ENCODE measurements around the gene KIF13A. TPM values are rescaled to one million over a fixed set of nuclear protein-coding genes. Genes with fewer than 3 reads are reported as not detected.

KIF13A gene
- total RNA-seq, 4 donors from 2014 or later = 14.9 to 66.9 (median 37.3) TPM

DNA sequence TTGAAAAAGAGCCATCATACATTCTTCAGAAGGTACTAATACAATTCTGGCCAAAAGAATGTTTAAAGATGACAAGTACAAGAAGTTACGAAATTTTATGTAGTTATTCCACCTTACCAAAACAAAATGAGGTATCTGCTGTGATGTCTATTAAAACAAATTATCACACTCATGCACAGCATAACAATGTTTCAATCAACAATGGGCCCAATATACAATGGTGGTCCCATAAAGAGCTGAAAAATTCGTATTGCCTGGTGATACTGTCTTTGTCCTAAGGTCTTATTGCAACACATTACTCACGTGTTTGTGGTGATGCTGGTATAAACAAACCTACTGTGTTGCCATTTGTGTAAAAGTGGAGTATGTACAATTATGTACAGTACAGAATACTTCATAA, 277.1 kb downstream of the KIF13A start:
- intact Hi-C loops (cut with DNase I; ENCODE audit: low total_unique reads) = no loop called here
- H3K4me3 ChIP-seq = no peak overlapping the region
- no peaks in the 10 kb centered on the region for H3K9me3 ChIP-seq
- H3K27ac ChIP-seq = no peak overlapping the region
- H3K36me3 ChIP-seq = no peaks in the 10 kb centered on the region
- no peak for DNase-seq
- no peaks in the 10 kb centered on the region for H3K4me1 ChIP-seq
- TF ChIP-seq, protein P1, sequence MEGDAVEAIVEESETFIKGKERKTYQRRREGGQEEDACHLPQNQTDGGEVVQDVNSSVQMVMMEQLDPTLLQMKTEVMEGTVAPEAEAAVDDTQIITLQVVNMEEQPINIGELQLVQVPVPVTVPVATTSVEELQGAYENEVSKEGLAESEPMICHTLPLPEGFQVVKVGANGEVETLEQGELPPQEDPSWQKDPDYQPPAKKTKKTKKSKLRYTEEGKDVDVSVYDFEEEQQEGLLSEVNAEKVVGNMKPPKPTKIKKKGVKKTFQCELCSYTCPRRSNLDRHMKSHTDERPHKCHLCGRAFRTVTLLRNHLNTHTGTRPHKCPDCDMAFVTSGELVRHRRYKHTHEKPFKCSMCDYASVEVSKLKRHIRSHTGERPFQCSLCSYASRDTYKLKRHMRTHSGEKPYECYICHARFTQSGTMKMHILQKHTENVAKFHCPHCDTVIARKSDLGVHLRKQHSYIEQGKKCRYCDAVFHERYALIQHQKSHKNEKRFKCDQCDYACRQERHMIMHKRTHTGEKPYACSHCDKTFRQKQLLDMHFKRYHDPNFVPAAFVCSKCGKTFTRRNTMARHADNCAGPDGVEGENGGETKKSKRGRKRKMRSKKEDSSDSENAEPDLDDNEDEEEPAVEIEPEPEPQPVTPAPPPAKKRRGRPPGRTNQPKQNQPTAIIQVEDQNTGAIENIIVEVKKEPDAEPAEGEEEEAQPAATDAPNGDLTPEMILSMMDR (IDR thresholded peaks at IDR 0.05) = no peak
- no peak for TF ChIP-seq POLR2A (IDR thresholded peaks at IDR 0.05)
- H3K27me3 ChIP-seq = no peaks in the 10 kb centered on the region

DNA sequence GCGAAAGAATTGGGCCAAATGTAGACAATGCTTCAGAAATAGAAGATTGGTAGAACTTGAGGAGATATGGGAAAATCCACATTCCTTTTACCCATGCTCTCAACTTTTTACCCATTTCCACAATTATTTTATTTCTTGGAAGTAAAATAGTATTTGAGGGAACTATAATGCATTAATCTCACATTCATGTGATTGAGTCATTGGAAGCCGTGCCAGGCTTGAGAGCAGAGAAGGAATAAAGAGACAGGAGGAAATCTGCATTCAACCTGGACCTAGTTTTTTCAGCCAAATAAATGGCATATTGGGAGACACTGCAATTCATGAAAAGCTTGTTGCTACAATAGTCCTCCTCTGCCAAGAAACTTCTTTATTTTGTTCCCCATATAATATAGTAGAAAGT, 278.0 kb downstream of the KIF13A start:
- no peak for TF ChIP-seq POLR2A (IDR thresholded peaks at IDR 0.05)
- TF ChIP-seq, protein P1 (IDR thresholded peaks at IDR 0.05) = no peak
- Histone ChIP-seq H3K9me3 (no peaks in the 10 kb centered on the region), H3K36me3 (no peaks in the 10 kb centered on the region), H3K4me3 (no peak overlapping the region), H3K27me3 (no peaks in the 10 kb centered on the region), H3K4me1 (no peaks in the 10 kb centered on the region), H3K27ac (no peak overlapping the region)
- no peak for DNase-seq
- intact Hi-C loops (cut with DNase I; ENCODE audit: low total_unique reads) = loop anchor here (10.0 kb wide), 1 partner anchor 95 kb away; no protein-coding TSS in a partner anchor

Small RNA genes lying within 50 kb of the gene (small RNA-seq; reads per million reads assigned to genes)
- gene RF00019 (not detected), gene RNA5SP204 (1.3 reads per million, percentile 59 among the genes with 10 or more reads in this experiment)

Other genes with a start within 250 kb of the KIF13A start
- gene NHLRC1, start 135.0 kb upstream of the KIF13A start, total RNA-seq = 1 to 10 TPM in 2 of 4 donors, not detected in 2; 1.4 to 2.3 TPM
- 10 to 100 TPM in 1 of 4 donors, 1 to 10 TPM in 3; 5.9 to 11.4 (median 6.6) TPM for gene TPMT, start 167.4 kb upstream of the KIF13A start, total RNA-seq
- 10 to 100 TPM; 10.6 to 24.7 (median 14.0) TPM for gene KDM1B, start 167.8 kb upstream of the KIF13A start, total RNA-seq